Measurements from ENCODE around the gene SMYD5.

SMYD5 gene

DNA sequence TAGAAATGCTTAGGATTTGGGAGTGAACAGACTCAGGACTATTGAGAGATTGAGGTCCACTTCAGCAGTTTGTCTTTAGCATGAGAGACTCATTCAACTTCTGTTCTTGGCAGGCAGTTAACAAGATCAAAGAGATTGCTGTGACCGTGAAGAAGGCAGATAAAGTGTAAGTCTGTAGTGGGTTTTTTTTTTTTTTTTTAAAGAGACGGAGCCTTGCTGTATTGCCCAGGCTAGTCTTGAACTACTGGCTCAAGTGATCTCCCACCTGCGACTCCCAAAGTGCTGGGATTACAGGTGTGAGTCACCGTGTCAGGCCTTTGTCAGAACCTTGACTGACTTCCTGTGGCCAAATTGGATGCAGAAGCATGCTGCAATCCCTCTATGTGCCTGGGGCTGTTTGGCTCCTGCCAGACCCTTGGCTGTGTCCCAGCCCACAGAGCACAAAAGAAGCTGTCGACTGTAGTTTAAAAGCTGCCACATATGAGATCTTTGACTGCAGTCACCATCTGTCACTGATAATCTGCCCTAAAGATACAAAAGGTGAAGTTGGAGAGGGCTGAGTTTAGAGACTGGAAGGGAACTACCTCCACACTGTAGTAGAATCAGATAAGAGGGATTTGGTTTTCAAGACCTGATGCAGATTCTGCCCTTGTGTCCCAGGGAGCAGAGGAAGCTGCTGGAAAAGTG is 30.0 kb downstream of the SMYD5 start:
- FAIRE-seq = no peak

DNA sequence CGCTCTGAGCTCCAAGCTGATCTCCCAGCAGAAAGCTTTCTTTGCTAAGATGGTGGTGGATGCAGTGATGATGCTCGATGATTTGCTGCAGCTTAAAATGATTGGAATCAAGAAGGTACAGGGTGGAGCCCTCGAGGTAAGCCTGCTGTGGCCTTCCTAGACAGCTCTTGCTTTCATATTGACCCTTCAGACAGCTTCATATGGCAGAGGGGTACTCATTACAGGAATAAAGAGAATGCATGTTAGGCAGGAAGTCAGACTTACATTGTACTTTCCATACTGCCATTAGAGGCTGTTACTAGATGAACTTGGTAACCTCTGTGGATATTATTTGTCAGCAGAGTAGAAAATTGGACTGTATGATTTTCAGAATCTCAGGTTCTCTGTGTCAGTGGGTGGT is 30.5 kb downstream of the SMYD5 start:
- no peak for FAIRE-seq

DNA sequence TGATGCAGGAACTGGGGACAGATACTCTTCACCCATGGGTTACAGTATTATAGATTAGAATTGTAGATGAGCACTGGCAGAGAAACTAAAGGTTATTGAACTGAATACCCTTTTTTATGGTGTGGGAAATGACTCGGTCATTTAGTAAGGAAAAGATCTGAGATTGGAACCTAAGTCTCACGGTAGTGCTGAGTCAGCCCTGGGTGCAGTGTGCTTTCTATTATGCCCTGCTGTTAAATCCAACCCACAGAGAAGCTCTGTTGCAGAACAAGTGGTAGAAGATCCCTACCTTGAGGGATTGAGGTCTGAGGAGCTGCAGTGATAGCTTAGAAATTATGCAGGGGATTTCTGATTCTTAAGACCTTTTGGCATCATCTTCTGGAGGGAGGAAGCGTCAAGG is 32.8 kb downstream of the SMYD5 start:
- FAIRE-seq = no peak

DNA sequence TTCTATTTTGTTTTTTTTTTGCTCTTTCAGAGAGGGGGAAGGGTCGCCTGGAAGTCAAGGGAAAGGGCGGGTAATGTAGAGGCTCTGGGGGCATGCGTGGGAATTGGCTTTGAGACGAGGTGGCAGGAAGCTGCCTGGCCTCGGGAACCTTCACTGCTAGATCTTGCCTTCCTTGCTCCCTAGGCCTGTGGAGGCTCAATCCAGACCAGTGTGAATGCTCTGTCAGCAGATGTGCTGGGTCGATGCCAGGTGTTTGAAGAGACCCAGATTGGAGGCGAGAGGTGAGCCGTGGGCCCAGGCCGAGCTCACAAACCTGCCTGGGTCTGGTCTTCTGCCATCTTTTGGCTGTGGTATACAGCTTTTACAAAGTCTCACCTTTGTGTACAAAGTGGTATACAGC is 35.6 kb downstream of the SMYD5 start:
- no peak for FAIRE-seq

DNA sequence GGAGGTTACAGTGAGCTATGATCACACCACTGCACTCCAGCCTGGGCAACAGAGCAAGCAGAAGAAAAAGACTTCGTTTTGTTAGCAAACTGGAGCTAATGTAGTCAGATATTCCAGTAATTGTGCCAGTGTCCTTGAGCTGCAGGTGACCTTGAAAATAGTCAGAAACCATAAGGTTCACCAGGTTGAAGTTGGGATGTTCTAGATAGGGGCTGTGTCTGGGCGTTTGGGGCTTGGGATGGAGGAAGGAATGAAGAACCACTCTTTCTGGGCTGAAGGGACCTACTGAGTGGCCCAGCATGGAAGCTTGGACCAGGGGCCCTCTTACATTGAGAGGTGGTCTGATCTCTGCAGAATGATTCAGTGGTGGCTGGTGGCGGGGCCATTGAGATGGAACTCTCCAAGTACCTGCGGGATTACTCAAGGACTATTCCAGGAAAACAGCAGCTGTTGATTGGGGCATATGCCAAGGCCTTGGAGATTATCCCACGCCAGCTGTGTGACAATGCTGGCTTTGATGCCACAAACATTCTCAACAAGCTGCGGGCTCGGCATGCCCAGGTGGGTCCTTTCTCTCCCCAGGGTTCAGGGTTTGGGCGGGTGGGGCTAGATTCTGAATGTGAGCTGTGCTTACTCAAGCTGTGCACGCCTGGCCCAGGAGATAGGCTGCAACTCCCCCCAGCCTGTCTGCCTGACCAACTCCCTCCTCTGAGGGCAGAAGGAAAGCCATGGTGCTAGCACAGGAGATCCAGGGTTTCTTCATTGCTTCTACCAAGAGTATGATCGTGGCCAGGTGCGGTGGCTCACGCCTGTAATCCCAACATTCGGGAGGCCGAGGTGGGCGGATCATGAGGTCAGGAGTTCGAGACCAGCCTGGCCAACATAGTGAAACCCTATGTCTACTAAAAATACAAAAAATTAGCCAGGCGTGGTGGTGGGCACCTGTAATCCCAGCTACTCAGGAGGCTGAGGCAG is 37.1 kb downstream of the SMYD5 start:
- no peak for FAIRE-seq

DNA sequence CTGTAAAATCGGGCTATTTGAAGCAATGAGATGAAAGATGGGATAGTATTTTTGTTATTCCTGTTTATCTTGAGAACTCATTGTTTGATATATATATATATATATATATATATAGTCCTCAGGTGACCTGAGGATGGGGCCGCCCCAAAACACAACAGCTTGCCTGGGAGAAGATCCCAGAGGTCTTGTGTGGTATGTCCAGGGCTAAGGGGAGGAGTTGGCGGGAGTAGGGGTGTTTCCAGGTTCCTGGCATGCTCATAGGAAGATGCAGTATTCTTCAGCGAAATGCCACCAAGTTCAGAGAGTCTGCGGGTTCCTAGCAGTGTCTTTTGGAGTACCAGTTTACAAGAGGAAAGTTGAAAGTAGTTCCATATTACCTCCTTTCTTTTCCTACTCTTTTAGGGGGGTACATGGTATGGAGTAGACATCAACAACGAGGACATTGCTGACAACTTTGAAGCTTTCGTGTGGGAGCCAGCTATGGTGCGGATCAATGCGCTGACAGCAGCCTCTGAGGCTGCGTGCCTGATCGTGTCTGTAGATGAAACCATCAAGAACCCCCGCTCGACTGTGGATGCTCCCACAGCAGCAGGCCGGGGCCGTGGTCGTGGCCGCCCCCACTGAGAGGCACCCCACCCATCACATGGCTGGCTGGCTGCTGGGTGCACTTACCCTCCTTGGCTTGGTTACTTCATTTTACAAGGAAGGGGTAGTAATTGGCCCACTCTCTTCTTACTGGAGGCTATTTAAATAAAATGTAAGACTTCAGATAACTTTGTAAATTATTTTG is 38.4 kb downstream of the SMYD5 start:
- FAIRE-seq = no peak

DNA sequence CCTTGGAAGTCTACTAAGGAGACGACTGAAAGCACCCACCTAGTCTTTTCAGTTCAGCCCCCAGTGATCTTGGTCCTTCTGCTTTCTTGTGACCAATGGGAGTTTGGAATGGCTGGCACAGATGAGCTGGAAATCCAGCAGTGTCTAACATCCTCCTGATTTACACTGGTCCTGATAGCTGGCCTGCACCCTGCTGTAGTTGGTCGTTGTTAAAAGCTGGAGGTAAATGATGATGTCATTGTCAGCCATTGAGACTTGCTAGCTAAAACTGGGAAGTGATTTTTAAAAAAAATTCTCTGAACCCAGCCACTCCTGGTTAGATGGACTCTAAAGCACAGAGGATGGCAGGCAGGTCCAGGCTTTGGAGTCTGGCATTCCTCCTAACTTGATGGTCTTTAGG is 39.4 kb downstream of the SMYD5 start:
- FAIRE-seq = no peak

DNA sequence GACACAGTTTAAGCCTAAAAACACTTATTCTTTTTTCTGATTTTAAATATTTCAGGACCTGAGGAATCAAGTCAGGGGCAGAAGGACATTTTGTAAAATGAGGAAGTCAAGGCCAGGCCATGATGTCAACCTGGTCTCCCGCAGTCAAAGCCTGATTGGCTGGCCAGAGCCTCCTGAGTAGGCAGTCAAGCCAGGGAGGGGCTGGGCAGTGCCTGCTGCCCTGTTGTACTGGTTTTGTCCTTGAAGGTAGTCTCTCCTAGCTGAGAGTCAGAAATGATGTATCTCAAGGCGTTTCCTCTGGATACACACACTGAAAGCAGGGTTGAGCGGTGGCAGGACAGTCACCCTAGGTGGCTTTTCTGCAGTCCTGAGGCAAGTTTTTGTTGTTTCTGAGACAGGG is 39.9 kb downstream of the SMYD5 start:
- no peak for FAIRE-seq

DNA sequence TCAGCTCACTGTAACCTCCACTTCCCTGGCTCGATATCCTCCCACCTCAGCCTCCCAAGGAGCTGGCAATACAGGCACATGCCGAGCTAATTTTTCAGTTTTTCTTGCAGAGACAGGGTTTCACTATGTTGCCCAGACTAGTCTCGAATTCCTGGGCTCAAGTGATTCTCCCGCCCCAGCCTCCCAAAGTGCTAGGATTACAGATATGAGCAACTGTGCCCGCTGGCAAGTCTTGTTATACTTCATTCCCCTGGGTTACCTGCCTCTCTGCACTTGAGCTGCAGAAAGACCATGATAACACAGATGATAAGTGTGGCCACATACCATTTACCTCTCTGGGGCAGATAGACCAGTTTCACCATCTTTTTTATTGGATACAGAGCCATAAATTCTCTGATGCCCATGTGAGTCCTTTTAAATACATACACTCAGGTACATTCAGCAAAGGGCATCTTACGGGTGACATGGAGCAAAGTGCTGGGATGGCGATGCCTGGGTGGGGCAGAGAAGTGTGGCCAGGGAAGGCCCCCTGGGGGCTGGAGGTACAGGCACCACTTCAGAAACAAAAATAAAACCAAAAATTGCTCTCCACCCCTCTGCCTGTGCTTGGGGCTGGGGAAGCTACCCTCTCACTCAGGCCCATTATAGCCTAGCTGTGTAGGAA is 40.4 kb downstream of the SMYD5 start:
- FAIRE-seq = no peak

DNA sequence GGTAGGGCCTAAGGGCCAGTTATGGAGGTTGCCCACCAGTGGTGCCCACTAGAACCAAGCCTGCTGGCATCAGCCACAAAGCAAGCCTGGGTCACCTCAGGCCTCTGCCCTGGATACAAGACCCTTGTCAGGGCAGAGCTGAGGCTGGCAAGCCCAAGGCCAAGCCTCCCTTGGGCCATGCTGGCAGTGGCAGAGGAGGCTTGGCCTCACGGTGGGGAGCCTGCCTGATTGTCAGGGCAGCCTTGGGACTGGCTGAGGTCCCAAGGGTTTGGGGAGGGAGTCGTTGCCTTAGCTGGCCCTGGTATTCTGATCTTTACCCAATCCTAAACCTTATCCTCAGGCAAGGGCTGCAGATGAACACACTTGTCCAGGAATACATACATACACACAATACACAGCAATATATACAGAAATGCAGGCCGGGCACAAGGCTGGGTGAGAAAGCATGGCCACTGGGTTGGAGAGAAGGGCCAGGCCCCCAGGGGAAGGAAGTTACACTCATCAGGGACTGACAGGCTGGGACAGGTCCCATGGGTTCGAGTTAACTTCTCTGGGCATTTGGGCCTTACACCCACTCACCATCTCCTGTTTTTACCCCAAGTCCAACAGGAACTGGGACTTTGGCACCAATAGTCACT is 41.1 kb downstream of the SMYD5 start:
- no peak for FAIRE-seq

DNA sequence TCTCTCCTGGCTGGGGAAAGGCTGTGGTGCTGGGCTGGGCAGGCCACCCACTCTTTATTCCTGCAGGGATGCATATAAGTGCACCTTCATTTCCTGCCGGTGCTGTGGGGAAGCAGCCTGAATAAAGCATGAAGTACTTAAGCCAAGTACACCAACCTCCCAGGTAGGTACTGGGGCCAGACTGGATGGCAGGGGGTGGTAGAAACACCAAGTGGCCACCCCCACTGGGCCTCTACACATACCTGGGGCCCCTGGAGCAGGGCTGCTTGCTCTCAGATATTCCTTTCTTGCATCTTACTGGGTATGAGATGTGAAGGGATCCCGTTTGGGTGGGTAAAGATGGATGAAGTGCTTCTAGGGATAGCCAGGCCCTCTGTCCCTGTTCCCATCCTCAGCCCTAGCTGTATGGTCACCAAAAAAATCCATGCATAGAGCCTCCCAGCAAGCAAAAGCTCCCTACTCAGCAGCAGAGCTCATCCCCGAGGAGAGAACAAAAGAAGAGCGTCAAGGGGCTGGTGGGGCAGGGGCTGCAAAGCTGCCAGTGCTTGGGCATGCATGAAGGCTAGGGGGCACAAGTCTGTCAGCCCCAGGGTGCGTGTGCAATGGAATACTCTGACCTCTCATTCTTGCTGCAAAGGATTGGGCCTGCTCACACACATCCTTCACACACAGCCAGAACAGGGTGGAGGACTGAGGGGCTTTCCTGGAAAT is 42.0 kb downstream of the SMYD5 start:
- no peak for FAIRE-seq

DNA sequence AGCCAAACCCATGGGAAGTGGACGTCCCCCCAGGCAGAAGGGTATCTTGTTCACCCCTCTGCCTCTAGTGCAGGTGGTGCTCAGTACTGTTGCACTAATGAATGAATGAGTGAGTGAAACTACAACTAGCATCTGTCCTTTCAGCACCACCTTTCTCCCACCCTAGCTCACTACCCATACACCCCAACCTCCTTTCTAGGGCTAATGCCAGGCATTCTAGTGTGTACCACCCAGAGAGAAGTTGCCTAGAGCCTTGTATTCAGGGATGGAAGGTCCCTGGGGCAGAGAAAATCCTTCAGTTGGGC is 42.5 kb downstream of the SMYD5 start:
- FAIRE-seq = no peak

DNA sequence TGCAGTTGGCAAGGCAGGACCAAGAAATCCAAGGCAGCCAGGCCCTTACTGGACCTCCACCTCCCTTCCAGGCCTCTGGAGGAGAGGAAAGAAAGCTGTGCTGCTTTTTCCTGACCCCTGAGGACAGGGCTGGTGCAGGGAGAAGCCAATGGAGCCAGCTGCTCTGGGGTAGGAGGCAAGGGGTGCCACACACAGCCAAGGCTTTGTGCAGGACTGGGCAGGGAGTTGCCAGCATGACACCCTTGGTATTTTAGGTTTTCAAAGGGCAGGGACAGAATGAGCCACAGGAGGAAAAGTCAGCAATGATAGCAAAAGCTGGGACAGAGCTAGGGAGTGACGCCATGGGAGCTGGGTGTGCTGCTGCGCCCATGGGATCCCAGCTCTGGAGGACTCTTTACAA is 43.0 kb downstream of the SMYD5 start:
- no peak for FAIRE-seq

DNA sequence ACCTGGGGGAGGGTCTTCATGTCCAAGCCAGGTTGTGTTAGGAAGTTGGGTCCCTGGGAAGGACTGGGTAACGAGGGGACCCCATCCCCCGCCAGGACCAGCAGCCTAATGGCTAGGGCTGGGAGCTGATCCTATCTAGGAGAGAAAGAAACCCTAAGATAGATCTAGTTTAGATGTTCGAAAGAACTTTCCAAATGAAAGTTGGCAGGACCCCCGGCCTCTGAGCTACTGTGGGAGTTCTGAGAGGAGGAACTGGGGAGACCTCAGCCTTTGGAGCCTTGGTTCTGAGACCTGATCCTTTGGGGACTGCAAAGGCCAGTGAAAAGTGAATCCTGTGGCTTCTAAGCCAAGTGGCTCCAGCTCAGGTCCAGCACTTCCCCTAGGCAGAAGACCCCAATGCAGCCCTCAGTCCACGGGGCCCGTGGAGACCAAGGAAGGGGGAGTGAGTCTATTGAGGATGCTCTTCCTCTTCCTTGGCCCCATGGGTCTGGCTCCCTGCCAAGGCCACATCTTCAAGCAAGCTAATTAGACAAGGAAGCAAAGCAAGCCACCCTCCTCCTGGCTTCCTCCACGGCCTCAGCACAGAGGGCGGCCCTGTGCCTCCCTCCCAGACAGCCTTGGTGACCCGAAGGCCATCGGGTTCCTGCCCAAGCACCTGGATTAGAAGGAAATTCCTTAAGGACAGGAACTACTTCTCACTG is 43.5 kb downstream of the SMYD5 start:
- FAIRE-seq = no peak

DNA sequence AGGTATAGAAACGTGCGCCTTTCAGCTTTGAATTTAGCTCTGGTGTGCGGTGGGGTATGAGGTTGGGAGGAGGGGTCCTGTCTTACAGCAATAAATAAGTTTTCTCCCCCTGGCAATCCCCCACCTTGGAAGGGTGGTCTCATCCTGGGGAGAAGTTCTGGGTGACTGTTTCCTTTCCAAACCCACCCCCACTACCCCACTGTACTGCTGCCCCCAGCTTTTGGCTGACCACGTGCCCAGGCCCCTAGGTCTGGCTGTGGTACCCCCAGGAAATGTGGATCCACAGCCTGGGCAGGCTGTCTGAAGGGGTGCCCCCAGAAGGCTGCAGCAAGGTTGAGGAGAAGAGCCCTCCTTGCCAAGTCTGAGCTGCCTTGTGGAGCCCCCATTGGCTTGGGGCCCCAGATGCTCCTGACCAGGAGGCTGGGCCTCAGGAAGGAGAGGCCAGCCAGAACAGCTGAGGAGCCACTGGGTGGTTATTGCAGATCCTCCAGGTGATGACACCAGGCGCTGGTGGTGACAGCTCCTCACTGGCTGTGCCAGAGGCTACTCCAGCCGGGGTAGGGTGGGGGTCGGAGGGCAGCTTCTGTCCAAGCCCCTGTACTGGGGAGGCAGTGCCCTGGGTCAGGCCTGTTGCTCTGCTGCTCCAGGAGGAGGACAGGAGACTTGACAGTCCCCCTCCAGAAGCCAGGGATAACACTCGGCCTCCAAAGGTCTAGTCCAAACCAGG is 44.3 kb downstream of the SMYD5 start:
- no peak for FAIRE-seq

DNA sequence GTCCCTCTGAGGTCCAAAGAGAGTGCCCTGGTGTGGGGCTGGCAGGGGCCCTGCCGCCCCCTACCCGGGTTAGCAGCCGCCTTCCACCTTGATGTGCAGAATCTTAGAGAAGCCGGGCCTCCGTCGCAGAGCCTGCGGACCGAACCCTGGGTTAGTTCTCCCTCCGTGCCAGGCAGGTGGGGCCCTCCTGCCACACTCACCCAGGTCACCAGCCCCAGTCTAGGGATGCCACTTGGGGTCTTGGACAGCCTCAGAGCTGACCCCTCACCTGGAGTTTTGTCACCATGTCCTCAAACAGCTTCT is 44.8 kb downstream of the SMYD5 start:
- FAIRE-seq = no peak

DNA sequence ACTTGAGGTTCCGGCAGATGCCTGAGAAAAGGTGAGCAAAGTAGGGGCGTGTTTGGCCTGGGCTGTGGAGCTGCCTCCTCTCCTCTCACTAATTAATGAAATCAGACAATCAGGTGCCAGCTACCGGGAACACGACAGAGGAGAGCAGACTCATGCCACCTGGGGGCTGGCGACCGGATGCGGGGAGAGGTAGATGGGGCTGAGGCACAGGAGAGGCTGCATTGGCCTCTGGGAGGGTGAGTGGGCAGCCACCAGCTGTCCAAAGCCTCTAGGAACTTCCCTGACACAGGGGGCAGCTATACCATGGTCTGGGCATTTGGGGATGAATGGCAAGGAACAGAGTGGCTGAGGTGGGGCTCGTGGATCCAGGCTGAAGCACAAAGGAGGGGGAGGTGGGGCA is 45.2 kb downstream of the SMYD5 start:
- no peak for FAIRE-seq

DNA sequence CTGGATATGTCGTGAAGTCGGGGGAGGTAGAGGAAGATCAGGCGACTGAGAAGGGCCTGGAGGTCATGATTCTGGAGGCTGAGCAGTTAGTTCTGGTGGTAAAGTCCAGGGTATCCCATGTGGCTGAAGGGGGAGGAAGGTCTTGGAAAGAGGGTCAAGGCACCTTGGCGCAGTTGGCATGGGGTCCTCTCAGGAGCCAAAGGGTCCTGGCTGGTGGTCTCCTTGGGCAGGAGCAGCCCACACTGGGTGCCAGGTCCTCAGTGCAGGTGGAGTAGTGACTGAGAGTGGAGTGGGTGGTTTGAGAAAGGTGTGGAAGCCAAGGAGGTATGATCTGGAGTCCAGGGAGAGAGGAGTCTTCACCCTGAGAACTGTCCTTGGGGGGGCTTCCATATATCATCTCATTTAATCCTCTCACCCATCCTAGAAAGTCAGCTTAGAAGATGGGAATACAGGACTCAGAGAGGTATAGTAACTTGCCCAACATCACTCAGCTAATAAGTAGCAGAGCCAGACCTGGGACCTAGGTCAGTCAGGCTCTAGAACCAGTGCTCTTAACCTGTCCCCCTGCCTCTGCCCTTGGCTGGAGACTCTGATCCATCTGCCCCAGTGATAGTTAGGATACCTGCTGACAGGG is 45.8 kb downstream of the SMYD5 start:
- FAIRE-seq = no peak

DNA sequence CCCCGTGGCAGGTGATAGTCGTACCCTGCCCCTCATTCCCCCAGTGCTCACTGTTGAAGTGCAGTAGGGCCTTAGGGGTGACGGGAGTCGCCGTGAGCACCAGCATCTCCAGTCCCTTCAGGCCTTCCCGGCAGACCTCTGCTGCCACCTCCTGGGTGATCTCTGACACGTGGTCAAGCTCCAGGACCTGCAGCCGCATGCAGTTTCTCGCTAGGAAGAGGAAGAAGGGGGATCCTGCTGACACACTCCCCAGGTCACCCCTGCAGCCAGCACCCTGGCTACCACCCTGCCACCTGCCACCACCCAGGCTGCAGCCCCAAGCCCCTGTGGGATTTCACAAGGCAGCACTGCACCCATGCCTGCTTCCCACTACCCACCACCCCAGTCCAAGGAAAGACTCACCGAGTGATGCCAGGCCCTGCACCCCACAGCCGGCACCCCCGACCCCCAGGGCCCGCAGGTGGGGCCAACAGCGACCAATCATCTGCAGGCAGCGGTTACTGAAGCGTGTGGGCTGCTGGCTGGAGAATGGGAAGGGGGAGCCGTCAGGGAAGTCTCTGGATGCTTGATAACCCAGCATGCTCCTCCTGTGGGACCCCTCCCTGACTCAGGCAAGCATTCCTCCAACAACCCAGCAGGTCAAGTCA is 46.4 kb downstream of the SMYD5 start:
- no peak for FAIRE-seq
